Measurements from ENCODE around the gene ATP12A. TPM values are rescaled to one million over a fixed set of nuclear protein-coding genes. Genes with fewer than 3 reads are reported as not detected.

The ATP12A gene
- total and polyA plus RNA-seq, 11 donors = not detected

DNA sequence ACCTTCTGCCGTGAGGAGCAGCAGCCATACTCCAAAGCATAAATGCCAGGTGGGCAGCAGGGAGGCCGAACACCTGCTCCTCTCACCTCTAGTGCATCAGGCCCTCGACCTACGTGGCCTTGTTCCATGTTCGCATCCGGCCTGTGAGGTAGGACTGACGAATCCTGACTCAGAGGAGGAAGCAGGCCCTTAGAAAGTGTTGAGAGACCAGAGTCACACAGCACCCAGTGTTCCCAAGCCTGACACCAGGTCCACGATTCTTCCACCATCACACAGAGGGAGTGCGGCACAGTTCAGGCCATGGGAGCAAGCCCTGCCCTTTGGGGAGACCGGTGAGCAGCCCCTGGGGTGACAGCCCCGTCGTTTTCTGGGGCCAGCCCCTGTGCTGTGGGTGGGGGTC, 14.7 kb downstream of the ATP12A start:
- no peak overlapping the region for H3K27ac ChIP-seq
- H3K4me3 ChIP-seq = no peak overlapping the region
- peaks cover 0 to 6% (median 0%) of the 10 kb centered on the region in 12 donors for H3K4me1 ChIP-seq
- no peak for TF ChIP-seq POLR2A (IDR thresholded peaks at IDR 0.05)
- TF ChIP-seq, protein P1, sequence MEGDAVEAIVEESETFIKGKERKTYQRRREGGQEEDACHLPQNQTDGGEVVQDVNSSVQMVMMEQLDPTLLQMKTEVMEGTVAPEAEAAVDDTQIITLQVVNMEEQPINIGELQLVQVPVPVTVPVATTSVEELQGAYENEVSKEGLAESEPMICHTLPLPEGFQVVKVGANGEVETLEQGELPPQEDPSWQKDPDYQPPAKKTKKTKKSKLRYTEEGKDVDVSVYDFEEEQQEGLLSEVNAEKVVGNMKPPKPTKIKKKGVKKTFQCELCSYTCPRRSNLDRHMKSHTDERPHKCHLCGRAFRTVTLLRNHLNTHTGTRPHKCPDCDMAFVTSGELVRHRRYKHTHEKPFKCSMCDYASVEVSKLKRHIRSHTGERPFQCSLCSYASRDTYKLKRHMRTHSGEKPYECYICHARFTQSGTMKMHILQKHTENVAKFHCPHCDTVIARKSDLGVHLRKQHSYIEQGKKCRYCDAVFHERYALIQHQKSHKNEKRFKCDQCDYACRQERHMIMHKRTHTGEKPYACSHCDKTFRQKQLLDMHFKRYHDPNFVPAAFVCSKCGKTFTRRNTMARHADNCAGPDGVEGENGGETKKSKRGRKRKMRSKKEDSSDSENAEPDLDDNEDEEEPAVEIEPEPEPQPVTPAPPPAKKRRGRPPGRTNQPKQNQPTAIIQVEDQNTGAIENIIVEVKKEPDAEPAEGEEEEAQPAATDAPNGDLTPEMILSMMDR (IDR thresholded peaks at IDR 0.05) = no peak
- no peaks in the 10 kb centered on the region for H3K9me3 ChIP-seq
- H3K27me3 ChIP-seq = peaks cover 0 to 11% (median 0%) of the 10 kb centered on the region in 9 donors
- no peak for DNase-seq
- WGBS, 4 donors = 66 to 85% (median 71%) methylated on average over 8 to 12 of the region's 12 CpGs
- ATAC-seq = no peak
- intact Hi-C loops (cut with DNase I) = loop anchor here in 9 of 10 donors (1.0 to 10.0 kb wide), 6 partner anchors 32 to 272 kb away; no protein-coding TSS in a partner anchor
- no peaks in the 10 kb centered on the region for H3K36me3 ChIP-seq

GRCh38 chr13:24698686-24699085, 18.5 kb downstream of the ATP12A start:
- ATAC-seq = no peak
- no peak for DNase-seq
- Histone ChIP-seq H3K27ac (no peak overlapping the region), H3K9me3 (no peaks in the 10 kb centered on the region), H3K4me3 (no peak overlapping the region), H3K36me3 (no peaks in the 10 kb centered on the region), H3K27me3 (peaks cover 0 to 3% (median 0%) of the 10 kb centered on the region in 9 donors), H3K4me1 (peaks cover 0 to 5% (median 0%) of the 10 kb centered on the region in 12 donors)
- 89 to 96% (median 94%) methylated on average over 12 of the region's 12 CpGs for WGBS, 4 donors
- intact Hi-C loops (cut with DNase I) = loop anchor here in 2 of 10 donors (10.0 kb wide), 1 partner anchor 266 kb away; no protein-coding TSS in a partner anchor
- TF ChIP-seq, protein P1 (IDR thresholded peaks at IDR 0.05) = no peak
- no peak for TF ChIP-seq POLR2A (IDR thresholded peaks at IDR 0.05)

DNA sequence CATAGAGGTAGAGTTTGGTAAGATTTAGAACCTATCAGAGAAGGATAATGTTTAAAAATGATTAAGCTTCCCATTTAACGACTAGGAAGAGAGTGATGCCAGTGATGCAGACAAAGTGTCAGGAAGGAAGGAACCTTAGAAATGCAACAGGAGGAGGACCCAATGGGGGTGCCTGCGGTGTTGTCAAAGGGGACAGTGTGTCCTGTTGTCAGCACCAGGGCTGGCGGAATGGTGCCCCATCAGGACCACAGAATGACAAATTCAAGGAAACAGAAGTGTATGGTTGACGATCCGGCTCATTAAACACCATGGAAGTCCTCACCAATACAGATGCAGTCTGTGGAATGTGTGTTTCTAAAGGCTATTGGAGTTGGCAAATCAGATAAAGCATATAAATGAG, 19.3 kb downstream of the ATP12A start:
- H3K4me1 ChIP-seq = no peaks in the 10 kb centered on the region
- intact Hi-C loops (cut with DNase I) = loop anchor here in 2 of 10 donors (10.0 kb wide), 1 partner anchor 265 kb away; no protein-coding TSS in a partner anchor
- H3K36me3 ChIP-seq = no peaks in the 10 kb centered on the region
- H3K4me3 ChIP-seq = no peak overlapping the region
- 82 to 89% (median 85%) methylated on average over 5 of the region's 5 CpGs for WGBS, 4 donors
- peaks cover 0 to 3% (median 0%) of the 10 kb centered on the region in 9 donors for H3K27me3 ChIP-seq
- DNase-seq (no peak), ATAC-seq (no peak)
- no peak for TF ChIP-seq POLR2A (IDR thresholded peaks at IDR 0.05)
- TF ChIP-seq, protein P1 (IDR thresholded peaks at IDR 0.05) = no peak
- no peak overlapping the region for H3K27ac ChIP-seq
- H3K9me3 ChIP-seq = no peaks in the 10 kb centered on the region

- Histone ChIP-seq H3K4me1 (no peaks in the 10 kb centered on the region), H3K36me3 (no peaks in the 10 kb centered on the region), H3K27me3 (peaks cover 0 to 3% (median 0%) of the 10 kb centered on the region in 9 donors), H3K4me3 (no peak overlapping the region), H3K27ac (no peak overlapping the region), H3K9me3 (no peaks in the 10 kb centered on the region)
- no peak for DNase-seq
- 84 to 90% (median 86%) methylated on average over 8 of the region's 8 CpGs for WGBS, 4 donors
- ATAC-seq = no peak
- intact Hi-C loops (cut with DNase I) = no loop called here
- no peak for TF ChIP-seq POLR2A (IDR thresholded peaks at IDR 0.05)
- TF ChIP-seq, protein P1 (IDR thresholded peaks at IDR 0.05) = no peak
These were observed 20.3 kb downstream of the ATP12A start for GRCh38 chr13:24700539-24700938.

Data from heart left ventricle (tissue), 16 donors.